ACC112 (cell line): ENCODE measurements around the gene RNLS.
"Not testable (repeated sequence)": the region's sequence is repeated elsewhere in the genome, so short reads cannot be mapped to it uniquely, and the experiment has no call there.

ENCODE experiments used
- H2AFZ ChIP-seq: fragments of 200-600 bp; sonication (generic); one replicate; pipeline ENCODE4 v1.6.0; 2017; ENCODE audit warnings: antibody characterized with exemption, low read length; ENCODE audit not compliant: unreplicated experiment
- H3K27ac ChIP-seq: fragments of 200-600 bp; sonication (generic); 2 replicates; pipeline ENCODE4 v1.5.1; 2014; ENCODE audit warnings: low read depth, mild to moderate bottlenecking, antibody characterized with exemption, low read length, moderate library complexity
- H3K27me3 ChIP-seq: fragments of 200-600 bp; sonication (generic); 2 replicates; pipeline ENCODE4 v1.6.1; 2014; ENCODE audit warnings: mild to moderate bottlenecking, antibody characterized with exemption, low read length, moderate library complexity, mixed read lengths; ENCODE audit not compliant: insufficient read depth
- H3K36me3 ChIP-seq: fragments of 200-600 bp; sonication (generic); 2 replicates; pipeline ENCODE4 v1.6.1; 2016; ENCODE audit warnings: mild to moderate bottlenecking, antibody characterized with exemption, low read length, moderate library complexity, mixed read lengths; ENCODE audit not compliant: insufficient read depth
- H3K4me1 ChIP-seq: fragments of 200-600 bp; sonication (generic); one replicate; pipeline ENCODE4 v1.6.1; 2016; ENCODE audit warnings: low read length, mixed read lengths; ENCODE audit not compliant: insufficient read depth, unreplicated experiment, control insufficient read depth
- H3K4me3 ChIP-seq: fragments of 200-600 bp; sonication (generic); 2 replicates; pipeline ENCODE4 v1.5.1; 2014; ENCODE audit warnings: mild to moderate bottlenecking, low read depth, low read length
- H3K79me2 ChIP-seq: fragments of 200-600 bp; sonication (generic); one replicate; pipeline ENCODE4 v1.6.0; 2016; ENCODE audit warnings: low read length; ENCODE audit not compliant: control insufficient read depth, unreplicated experiment, insufficient read depth

Gene RNLS

GRCh38 chr10:88276945-88277344, 306.2 kb downstream of the RNLS start:
- not testable (repeated sequence) for H3K36me3 ChIP-seq, H3K4me3 ChIP-seq, H3K27me3 ChIP-seq, H2AFZ ChIP-seq, H3K79me2 ChIP-seq, H3K27ac ChIP-seq
- H3K4me1 ChIP-seq = peaks cover 28% of the 10 kb centered on the region

GRCh38 chr10:88274286-88274685, 308.8 kb downstream of the RNLS start:
- peaks cover 33% of the 10 kb centered on the region for H3K4me1 ChIP-seq
- H3K4me3 ChIP-seq = no peak overlapping the region
- H2AFZ ChIP-seq = no peak overlapping the region
- H3K27me3 ChIP-seq = no peaks in the 10 kb centered on the region
- H3K36me3 ChIP-seq = no peaks in the 10 kb centered on the region
- H3K27ac ChIP-seq = no peak overlapping the region
- H3K79me2 ChIP-seq = no peaks in the 10 kb centered on the region

GRCh38 chr10:88273567-88273966, 309.6 kb downstream of the RNLS start:
- Histone ChIP-seq H3K4me1 (peaks cover 33% of the 10 kb centered on the region), H3K79me2 (no peaks in the 10 kb centered on the region), H3K4me3 (no peak overlapping the region), H3K27me3 (no peaks in the 10 kb centered on the region), H3K27ac (no peak overlapping the region), H3K36me3 (no peaks in the 10 kb centered on the region), H2AFZ (no peak overlapping the region)

GRCh38 chr10:88271761-88272543, 311.2 kb downstream of the RNLS start:
- Histone ChIP-seq H3K36me3 (no peaks in the 10 kb centered on the region), H2AFZ (peak overlapping the region; percentile 40), H3K4me1 (peaks cover 38% of the 10 kb centered on the region), H3K79me2 (no peaks in the 10 kb centered on the region), H3K27ac (peak overlapping the region; percentile 64), H3K4me3 (no peak overlapping the region), H3K27me3 (no peaks in the 10 kb centered on the region)

- H3K4me3 ChIP-seq = no peak overlapping the region
- peaks cover 47% of the 10 kb centered on the region for H3K4me1 ChIP-seq
- no peaks in the 10 kb centered on the region for H3K27me3 ChIP-seq
- H3K79me2 ChIP-seq = no peaks in the 10 kb centered on the region
- H3K36me3 ChIP-seq = no peaks in the 10 kb centered on the region
- H2AFZ ChIP-seq = peak overlapping the region; percentile 27
- H3K27ac ChIP-seq = peak overlapping the region; percentile 64
Measured at GRCh38 chr10:88270871-88271713, 312.0 kb downstream of the RNLS start.

GRCh38 chr10:88270061-88270808, 312.9 kb downstream of the RNLS start:
- Histone ChIP-seq H2AFZ (peak overlapping the region; percentile 27), H3K36me3 (no peaks in the 10 kb centered on the region), H3K27me3 (no peaks in the 10 kb centered on the region), H3K4me3 (no peak overlapping the region), H3K79me2 (no peaks in the 10 kb centered on the region), H3K27ac (peak overlapping the region; percentile 64; the same call in 1 of the 2 replicates), H3K4me1 (peaks cover 52% of the 10 kb centered on the region)

- H2AFZ ChIP-seq = no peak overlapping the region
- no peak overlapping the region for H3K27ac ChIP-seq
- peaks cover 19% of the 10 kb centered on the region for H3K4me1 ChIP-seq
- H3K36me3 ChIP-seq = no peaks in the 10 kb centered on the region
- no peak overlapping the region for H3K4me3 ChIP-seq
- H3K27me3 ChIP-seq = no peaks in the 10 kb centered on the region
- no peaks in the 10 kb centered on the region for H3K79me2 ChIP-seq
Measured at GRCh38 chr10:88262591-88263234, 320.4 kb downstream of the RNLS start.

GRCh38 chr10:88261152-88261551, 322.0 kb downstream of the RNLS start:
- no peaks in the 10 kb centered on the region for H3K36me3 ChIP-seq
- H3K79me2 ChIP-seq = no peaks in the 10 kb centered on the region
- no peak overlapping the region for H3K4me3 ChIP-seq
- no peak overlapping the region for H3K27ac ChIP-seq
- no peak overlapping the region for H2AFZ ChIP-seq
- peaks cover 14% of the 10 kb centered on the region for H3K4me1 ChIP-seq
- H3K27me3 ChIP-seq = no peaks in the 10 kb centered on the region

- H3K79me2 ChIP-seq = no peaks in the 10 kb centered on the region
- no peaks in the 10 kb centered on the region for H3K36me3 ChIP-seq
- H3K27ac ChIP-seq = no peak overlapping the region
Measured at GRCh38 chr10:88260329-88261051, 322.6 kb downstream of the RNLS start.

GRCh38 chr10:88259381-88259780, 323.7 kb downstream of the RNLS start:
- peaks cover 25% of the 10 kb centered on the region for H3K4me1 ChIP-seq
- no peak overlapping the region for H2AFZ ChIP-seq
- H3K27me3 ChIP-seq = no peaks in the 10 kb centered on the region
- no peak overlapping the region for H3K27ac ChIP-seq
- no peak overlapping the region for H3K4me3 ChIP-seq
- no peaks in the 10 kb centered on the region for H3K79me2 ChIP-seq
- no peaks in the 10 kb centered on the region for H3K36me3 ChIP-seq

More at GRCh38 chr10:88260329-88261051, 322.6 kb downstream of the RNLS start:
- no peak overlapping the region for H2AFZ ChIP-seq
- no peak overlapping the region for H3K4me3 ChIP-seq
- H3K27me3 ChIP-seq = no peaks in the 10 kb centered on the region
- H3K4me1 ChIP-seq = peaks cover 14% of the 10 kb centered on the region
